ENCODE results near the gene CTAGE6.
"Not testable (repeated sequence)": the region's sequence is repeated elsewhere in the genome, so short reads cannot be mapped to it uniquely, and the experiment has no call there.

Gene CTAGE6

GRCh38 chr7:143735962-143736361 is 21.5 kb downstream of the CTAGE6 start:
- no peak for FAIRE-seq

GRCh38 chr7:143733876-143734275 is 23.6 kb downstream of the CTAGE6 start:
- DNase-seq (ENCODE audit: insufficient read length, low spot score) (no peak), FAIRE-seq (no peak)
- TF ChIP-seq POLR2A (IDR thresholded peaks at IDR 0.05; ENCODE audit: low read depth, low read length): no peak

More at GRCh38 chr7:143735962-143736361, 21.5 kb downstream of the CTAGE6 start:
- DNase-seq (ENCODE audit: insufficient read length, low spot score): no peak
- no peak for TF ChIP-seq POLR2A (IDR thresholded peaks at IDR 0.05; ENCODE audit: low read depth, low read length)

GRCh38 chr7:143728333-143728862 is 29.1 kb downstream of the CTAGE6 start:
- no peak for TF ChIP-seq POLR2A (IDR thresholded peaks at IDR 0.05; ENCODE audit: low read depth, low read length)
- DNase-seq (ENCODE audit: insufficient read length, low spot score): no peak
- no peak for FAIRE-seq

- DNase-seq (ENCODE audit: insufficient read length, low spot score); FAIRE-seq: not testable (repeated sequence)
These were observed 29.9 kb downstream of the CTAGE6 start for GRCh38 chr7:143727561-143727960.

GRCh38 chr7:143726143-143726542 is 31.4 kb downstream of the CTAGE6 start:
- FAIRE-seq; DNase-seq (ENCODE audit: insufficient read length, low spot score): not testable (repeated sequence)

- not testable (repeated sequence) for FAIRE-seq
These were observed 37.2 kb downstream of the CTAGE6 start for GRCh38 chr7:143720335-143720734.

GRCh38 chr7:143715543-143716193 is 41.8 kb downstream of the CTAGE6 start:
- not testable (repeated sequence) for FAIRE-seq; DNase-seq (ENCODE audit: insufficient read length, low spot score)

More at GRCh38 chr7:143720335-143720734, 37.2 kb downstream of the CTAGE6 start:
- not testable (repeated sequence) for DNase-seq (ENCODE audit: insufficient read length, low spot score)

GRCh38 chr7:143714581-143715454 is 42.7 kb downstream of the CTAGE6 start:
- FAIRE-seq; DNase-seq (ENCODE audit: insufficient read length, low spot score): not testable (repeated sequence)

GRCh38 chr7:143712381-143712780 is 45.1 kb downstream of the CTAGE6 start:
- not testable (repeated sequence) for DNase-seq (ENCODE audit: insufficient read length, low spot score); FAIRE-seq

GRCh38 chr7:143711727-143712324 is 45.7 kb downstream of the CTAGE6 start:
- not testable (repeated sequence) for FAIRE-seq; DNase-seq (ENCODE audit: insufficient read length, low spot score)

- not testable (repeated sequence) for DNase-seq (ENCODE audit: insufficient read length, low spot score); FAIRE-seq
These were observed 47.6 kb downstream of the CTAGE6 start for GRCh38 chr7:143709895-143710294.

All from H54 (cell line).